ENCODE results near the gene GPAT3.

GPAT3 gene

DNA sequence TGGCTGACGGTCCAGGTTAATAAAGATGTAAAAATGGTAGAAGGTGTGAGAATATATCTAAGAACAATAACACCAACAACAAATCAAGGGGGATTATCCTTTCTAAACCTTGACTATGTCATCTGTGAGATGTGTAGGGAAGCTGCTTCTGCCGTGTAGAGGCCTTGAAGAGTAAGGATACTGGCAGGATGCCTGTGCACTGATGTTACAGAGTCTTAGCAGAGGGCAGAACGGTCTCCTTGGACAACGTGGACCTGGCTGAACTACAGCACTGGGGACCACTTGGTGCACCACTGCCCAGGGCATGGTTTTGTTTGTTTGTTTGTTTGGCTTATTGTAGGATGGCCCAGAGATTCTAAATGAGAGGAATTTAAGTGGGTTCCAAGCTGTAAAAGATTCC, 33.5 kb downstream of the GPAT3 start:
- TF ChIP-seq, protein P1, sequence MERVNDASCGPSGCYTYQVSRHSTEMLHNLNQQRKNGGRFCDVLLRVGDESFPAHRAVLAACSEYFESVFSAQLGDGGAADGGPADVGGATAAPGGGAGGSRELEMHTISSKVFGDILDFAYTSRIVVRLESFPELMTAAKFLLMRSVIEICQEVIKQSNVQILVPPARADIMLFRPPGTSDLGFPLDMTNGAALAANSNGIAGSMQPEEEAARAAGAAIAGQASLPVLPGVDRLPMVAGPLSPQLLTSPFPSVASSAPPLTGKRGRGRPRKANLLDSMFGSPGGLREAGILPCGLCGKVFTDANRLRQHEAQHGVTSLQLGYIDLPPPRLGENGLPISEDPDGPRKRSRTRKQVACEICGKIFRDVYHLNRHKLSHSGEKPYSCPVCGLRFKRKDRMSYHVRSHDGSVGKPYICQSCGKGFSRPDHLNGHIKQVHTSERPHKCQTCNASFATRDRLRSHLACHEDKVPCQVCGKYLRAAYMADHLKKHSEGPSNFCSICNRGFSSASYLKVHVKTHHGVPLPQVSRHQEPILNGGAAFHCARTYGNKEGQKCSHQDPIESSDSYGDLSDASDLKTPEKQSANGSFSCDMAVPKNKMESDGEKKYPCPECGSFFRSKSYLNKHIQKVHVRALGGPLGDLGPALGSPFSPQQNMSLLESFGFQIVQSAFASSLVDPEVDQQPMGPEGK (CRISPR knock-in tag; IDR thresholded peaks at IDR 0.05; ENCODE audit: borderline replicate concordance), result no peak
- TF ChIP-seq ZNF70 (CRISPR knock-in tag; IDR thresholded peaks at IDR 0.05) (no peak), ZNF8 (CRISPR knock-in tag; IDR thresholded peaks at IDR 0.05) (no peak), SNAI2 (CRISPR knock-in tag; IDR thresholded peaks at IDR 0.05) (no peak), RARB (CRISPR knock-in tag; IDR thresholded peaks at IDR 0.05) (no peak), ZC3H10 (CRISPR knock-in tag; IDR thresholded peaks at IDR 0.05) (no peak), TCF4 (CRISPR knock-in tag; IDR thresholded peaks at IDR 0.05; ENCODE audit: borderline replicate concordance) (no peak), PPARA (CRISPR knock-in tag; IDR thresholded peaks at IDR 0.05; ENCODE audit: borderline replicate concordance) (no peak), OSR1 (CRISPR knock-in tag; IDR thresholded peaks at IDR 0.05) (no peak), ARNTL (CRISPR knock-in tag; IDR thresholded peaks at IDR 0.05; ENCODE audit: borderline replicate concordance, low read depth) (no peak), ISL1 (CRISPR knock-in tag; IDR thresholded peaks at IDR 0.05) (no peak), GLIS3 (CRISPR knock-in tag; IDR thresholded peaks at IDR 0.05) (no peak), TOX (CRISPR knock-in tag; IDR thresholded peaks at IDR 0.05; ENCODE audit: borderline replicate concordance) (no peak), ZNF565 (CRISPR knock-in tag; conservative IDR thresholded peaks at IDR 0.05; ENCODE audit: low read depth) (no peak), BACH2 (CRISPR knock-in tag; IDR thresholded peaks at IDR 0.05; ENCODE audit: borderline replicate concordance) (no peak)
- TF ChIP-seq, protein P2, sequence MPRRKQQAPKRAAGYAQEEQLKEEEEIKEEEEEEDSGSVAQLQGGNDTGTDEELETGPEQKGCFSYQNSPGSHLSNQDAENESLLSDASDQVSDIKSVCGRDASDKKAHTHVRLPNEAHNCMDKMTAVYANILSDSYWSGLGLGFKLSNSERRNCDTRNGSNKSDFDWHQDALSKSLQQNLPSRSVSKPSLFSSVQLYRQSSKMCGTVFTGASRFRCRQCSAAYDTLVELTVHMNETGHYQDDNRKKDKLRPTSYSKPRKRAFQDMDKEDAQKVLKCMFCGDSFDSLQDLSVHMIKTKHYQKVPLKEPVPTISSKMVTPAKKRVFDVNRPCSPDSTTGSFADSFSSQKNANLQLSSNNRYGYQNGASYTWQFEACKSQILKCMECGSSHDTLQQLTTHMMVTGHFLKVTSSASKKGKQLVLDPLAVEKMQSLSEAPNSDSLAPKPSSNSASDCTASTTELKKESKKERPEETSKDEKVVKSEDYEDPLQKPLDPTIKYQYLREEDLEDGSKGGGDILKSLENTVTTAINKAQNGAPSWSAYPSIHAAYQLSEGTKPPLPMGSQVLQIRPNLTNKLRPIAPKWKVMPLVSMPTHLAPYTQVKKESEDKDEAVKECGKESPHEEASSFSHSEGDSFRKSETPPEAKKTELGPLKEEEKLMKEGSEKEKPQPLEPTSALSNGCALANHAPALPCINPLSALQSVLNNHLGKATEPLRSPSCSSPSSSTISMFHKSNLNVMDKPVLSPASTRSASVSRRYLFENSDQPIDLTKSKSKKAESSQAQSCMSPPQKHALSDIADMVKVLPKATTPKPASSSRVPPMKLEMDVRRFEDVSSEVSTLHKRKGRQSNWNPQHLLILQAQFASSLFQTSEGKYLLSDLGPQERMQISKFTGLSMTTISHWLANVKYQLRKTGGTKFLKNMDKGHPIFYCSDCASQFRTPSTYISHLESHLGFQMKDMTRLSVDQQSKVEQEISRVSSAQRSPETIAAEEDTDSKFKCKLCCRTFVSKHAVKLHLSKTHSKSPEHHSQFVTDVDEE (CRISPR knock-in tag; IDR thresholded peaks at IDR 0.05), result no peak
- TF ChIP-seq, protein P3, sequence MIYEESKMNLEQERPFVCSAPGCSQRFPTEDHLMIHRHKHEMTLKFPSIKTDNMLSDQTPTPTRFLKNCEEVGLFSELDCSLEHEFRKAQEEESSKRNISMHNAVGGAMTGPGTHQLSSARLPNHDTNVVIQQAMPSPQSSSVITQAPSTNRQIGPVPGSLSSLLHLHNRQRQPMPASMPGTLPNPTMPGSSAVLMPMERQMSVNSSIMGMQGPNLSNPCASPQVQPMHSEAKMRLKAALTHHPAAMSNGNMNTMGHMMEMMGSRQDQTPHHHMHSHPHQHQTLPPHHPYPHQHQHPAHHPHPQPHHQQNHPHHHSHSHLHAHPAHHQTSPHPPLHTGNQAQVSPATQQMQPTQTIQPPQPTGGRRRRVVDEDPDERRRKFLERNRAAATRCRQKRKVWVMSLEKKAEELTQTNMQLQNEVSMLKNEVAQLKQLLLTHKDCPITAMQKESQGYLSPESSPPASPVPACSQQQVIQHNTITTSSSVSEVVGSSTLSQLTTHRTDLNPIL (CRISPR knock-in tag; IDR thresholded peaks at IDR 0.05; ENCODE audit: low read depth), result no peak
- TF ChIP-seq, protein P4, sequence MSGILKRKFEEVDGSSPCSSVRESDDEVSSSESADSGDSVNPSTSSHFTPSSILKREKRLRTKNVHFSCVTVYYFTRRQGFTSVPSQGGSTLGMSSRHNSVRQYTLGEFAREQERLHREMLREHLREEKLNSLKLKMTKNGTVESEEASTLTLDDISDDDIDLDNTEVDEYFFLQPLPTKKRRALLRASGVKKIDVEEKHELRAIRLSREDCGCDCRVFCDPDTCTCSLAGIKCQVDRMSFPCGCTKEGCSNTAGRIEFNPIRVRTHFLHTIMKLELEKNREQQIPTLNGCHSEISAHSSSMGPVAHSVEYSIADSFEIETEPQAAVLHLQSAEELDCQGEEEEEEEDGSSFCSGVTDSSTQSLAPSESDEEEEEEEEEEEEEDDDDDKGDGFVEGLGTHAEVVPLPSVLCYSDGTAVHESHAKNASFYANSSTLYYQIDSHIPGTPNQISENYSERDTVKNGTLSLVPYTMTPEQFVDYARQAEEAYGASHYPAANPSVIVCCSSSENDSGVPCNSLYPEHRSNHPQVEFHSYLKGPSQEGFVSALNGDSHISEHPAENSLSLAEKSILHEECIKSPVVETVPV (CRISPR knock-in tag; IDR thresholded peaks at IDR 0.05), result no peak
- no peak for ATAC-seq

DNA sequence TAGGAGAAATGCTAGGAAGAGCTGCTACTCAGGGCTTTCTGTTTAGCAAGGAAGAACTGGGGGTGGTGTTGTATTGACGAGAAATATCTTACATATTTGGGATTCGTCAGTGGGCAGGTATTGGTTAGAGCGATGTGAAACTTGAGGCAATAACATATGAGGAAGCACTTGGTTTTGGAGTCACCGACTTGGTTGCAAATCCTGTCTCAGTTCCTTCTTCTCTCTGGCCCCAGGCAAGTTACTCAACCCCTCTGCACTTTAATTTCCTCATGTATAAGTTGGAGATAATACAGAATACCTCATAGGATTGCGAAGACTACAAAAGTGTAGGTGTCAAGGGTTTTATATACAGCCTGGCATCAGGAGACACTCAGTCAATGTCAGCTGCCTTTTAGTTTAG, 34.1 kb downstream of the GPAT3 start:
- ATAC-seq, result no peak
- TF ChIP-seq RARB (CRISPR knock-in tag; IDR thresholded peaks at IDR 0.05), result no peak
- no peak for TF ChIP-seq TOX (CRISPR knock-in tag; IDR thresholded peaks at IDR 0.05; ENCODE audit: borderline replicate concordance)
- TF ChIP-seq, protein P2 (CRISPR knock-in tag; IDR thresholded peaks at IDR 0.05), result no peak
- TF ChIP-seq, protein P3 (CRISPR knock-in tag; IDR thresholded peaks at IDR 0.05; ENCODE audit: low read depth), result no peak
- no peak for TF ChIP-seq CSDC2 (CRISPR knock-in tag; IDR thresholded peaks at IDR 0.05)
- TF ChIP-seq, protein P5, sequence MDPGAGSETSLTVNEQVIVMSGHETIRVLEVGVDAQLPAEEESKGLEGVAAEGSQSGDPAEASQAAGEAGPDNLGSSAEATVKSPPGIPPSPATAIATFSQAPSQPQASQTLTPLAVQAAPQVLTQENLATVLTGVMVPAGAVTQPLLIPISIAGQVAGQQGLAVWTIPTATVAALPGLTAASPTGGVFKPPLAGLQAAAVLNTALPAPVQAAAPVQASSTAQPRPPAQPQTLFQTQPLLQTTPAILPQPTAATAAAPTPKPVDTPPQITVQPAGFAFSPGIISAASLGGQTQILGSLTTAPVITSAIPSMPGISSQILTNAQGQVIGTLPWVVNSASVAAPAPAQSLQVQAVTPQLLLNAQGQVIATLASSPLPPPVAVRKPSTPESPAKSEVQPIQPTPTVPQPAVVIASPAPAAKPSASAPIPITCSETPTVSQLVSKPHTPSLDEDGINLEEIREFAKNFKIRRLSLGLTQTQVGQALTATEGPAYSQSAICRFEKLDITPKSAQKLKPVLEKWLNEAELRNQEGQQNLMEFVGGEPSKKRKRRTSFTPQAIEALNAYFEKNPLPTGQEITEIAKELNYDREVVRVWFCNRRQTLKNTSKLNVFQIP (CRISPR knock-in tag; IDR thresholded peaks at IDR 0.05; ENCODE audit: borderline replicate concordance, low read depth), result no peak
- TF ChIP-seq ZFP30 (CRISPR knock-in tag; IDR thresholded peaks at IDR 0.05), result no peak
- TF ChIP-seq, protein P1 (CRISPR knock-in tag; IDR thresholded peaks at IDR 0.05; ENCODE audit: borderline replicate concordance), result no peak
- TF ChIP-seq ESRRG (CRISPR knock-in tag; IDR thresholded peaks at IDR 0.05), result no peak
